Liver (tissue), 3 donors: ENCODE data around the gene MSI2.

Experiments
- CTCF ChIP-seq: fragments of 150-350 bp; IDR thresholded peaks from 2 replicates; pipeline ENCODE4 v1.5.1; 2017; ENCODE audit warnings: improper control_type of control experiment, low read depth, low read length; ENCODE audit not compliant: missing input control
- RAD21 ChIP-seq, 2 donors: IDR thresholded peaks; 2 replicates each; pipeline ENCODE4 v1.6.1; 2016; ENCODE audit warnings: antibody characterized with exemption in 2 of 2, mild to moderate bottlenecking in 2 of 2
- YY1 ChIP-seq: IDR thresholded peaks from 2 replicates; pipeline ENCODE4 v1.6.1; 2016; ENCODE audit warnings: antibody characterized with exemption, mild to moderate bottlenecking
- TF ChIP-seq, protein P1 (sequence below): IDR thresholded peaks from 2 replicates; pipeline ENCODE4 v1.6.1; 2016; ENCODE audit warnings: antibody characterized with exemption, mild to moderate bottlenecking
- TF ChIP-seq, protein P2 (sequence below): IDR thresholded peaks from 2 replicates; pipeline ENCODE4 v1.6.1; 2016; ENCODE audit warnings: antibody characterized with exemption
- TF ChIP-seq, protein P3 (sequence below): IDR thresholded peaks from 2 replicates; pipeline ENCODE4 v1.6.1; 2016; ENCODE audit warnings: antibody characterized with exemption
- donor health status: healthy.
- donor health status: healthy.

GRCh38 chr17:57694051-57694450 lies 437.7 kb downstream of the MSI2 start:
- TF ChIP-seq, protein P1, sequence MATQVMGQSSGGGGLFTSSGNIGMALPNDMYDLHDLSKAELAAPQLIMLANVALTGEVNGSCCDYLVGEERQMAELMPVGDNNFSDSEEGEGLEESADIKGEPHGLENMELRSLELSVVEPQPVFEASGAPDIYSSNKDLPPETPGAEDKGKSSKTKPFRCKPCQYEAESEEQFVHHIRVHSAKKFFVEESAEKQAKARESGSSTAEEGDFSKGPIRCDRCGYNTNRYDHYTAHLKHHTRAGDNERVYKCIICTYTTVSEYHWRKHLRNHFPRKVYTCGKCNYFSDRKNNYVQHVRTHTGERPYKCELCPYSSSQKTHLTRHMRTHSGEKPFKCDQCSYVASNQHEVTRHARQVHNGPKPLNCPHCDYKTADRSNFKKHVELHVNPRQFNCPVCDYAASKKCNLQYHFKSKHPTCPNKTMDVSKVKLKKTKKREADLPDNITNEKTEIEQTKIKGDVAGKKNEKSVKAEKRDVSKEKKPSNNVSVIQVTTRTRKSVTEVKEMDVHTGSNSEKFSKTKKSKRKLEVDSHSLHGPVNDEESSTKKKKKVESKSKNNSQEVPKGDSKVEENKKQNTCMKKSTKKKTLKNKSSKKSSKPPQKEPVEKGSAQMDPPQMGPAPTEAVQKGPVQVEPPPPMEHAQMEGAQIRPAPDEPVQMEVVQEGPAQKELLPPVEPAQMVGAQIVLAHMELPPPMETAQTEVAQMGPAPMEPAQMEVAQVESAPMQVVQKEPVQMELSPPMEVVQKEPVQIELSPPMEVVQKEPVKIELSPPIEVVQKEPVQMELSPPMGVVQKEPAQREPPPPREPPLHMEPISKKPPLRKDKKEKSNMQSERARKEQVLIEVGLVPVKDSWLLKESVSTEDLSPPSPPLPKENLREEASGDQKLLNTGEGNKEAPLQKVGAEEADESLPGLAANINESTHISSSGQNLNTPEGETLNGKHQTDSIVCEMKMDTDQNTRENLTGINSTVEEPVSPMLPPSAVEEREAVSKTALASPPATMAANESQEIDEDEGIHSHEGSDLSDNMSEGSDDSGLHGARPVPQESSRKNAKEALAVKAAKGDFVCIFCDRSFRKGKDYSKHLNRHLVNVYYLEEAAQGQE: no peak
- no peak for TF ChIP-seq YY1
- no peak for TF ChIP-seq CTCF
- TF ChIP-seq, protein P2, sequence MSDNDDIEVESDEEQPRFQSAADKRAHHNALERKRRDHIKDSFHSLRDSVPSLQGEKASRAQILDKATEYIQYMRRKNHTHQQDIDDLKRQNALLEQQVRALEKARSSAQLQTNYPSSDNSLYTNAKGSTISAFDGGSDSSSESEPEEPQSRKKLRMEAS: no peak
- TF ChIP-seq, protein P3, sequence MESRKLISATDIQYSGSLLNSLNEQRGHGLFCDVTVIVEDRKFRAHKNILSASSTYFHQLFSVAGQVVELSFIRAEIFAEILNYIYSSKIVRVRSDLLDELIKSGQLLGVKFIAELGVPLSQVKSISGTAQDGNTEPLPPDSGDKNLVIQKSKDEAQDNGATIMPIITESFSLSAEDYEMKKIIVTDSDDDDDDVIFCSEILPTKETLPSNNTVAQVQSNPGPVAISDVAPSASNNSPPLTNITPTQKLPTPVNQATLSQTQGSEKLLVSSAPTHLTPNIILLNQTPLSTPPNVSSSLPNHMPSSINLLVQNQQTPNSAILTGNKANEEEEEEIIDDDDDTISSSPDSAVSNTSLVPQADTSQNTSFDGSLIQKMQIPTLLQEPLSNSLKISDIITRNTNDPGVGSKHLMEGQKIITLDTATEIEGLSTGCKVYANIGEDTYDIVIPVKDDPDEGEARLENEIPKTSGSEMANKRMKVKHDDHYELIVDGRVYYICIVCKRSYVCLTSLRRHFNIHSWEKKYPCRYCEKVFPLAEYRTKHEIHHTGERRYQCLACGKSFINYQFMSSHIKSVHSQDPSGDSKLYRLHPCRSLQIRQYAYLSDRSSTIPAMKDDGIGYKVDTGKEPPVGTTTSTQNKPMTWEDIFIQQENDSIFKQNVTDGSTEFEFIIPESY: no peak
- no peak for TF ChIP-seq RAD21 (IDR thresholded peaks at IDR 0.05)
